Stimulated activated CD8-positive, alpha-beta memory T cell treated with anti-CD3 and anti-CD28 coated beads, Interleukin-2, amount 100 ng/mL, for 48 hours (primary cell): ENCODE results near the gene DGKG.
A peak's percentile ranks its signal among the peaks of the same experiment; 100 is the strongest.

ENCODE experiments used
- DNase-seq, 2 donors: peaks; one replicate each; pipeline ENCODE4 v3.0.0-alpha.2; 2020; ENCODE audit warnings: low read depth in 2 of 2

DGKG gene

DNA sequence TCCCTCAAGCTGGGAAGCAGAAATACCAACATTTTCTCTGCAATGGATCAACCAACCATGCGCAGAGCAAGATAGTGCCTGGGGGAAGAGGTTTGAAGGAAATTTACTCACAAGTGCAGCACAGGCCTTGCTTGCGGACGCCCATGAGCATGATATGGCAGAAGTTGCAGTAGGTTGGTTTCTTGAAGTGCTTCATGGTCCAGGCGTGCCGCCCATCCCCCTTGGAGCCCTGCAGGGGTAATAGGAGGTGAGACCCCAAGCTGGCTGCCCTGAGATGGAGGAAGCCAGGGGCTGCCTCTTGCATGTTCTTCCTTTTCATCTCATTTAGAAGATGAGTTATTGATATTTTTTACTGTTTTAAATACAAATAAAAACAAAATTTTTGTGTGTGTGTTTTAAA, 86.6 kb downstream of the DGKG start:
- no peak for DNase-seq

DNA sequence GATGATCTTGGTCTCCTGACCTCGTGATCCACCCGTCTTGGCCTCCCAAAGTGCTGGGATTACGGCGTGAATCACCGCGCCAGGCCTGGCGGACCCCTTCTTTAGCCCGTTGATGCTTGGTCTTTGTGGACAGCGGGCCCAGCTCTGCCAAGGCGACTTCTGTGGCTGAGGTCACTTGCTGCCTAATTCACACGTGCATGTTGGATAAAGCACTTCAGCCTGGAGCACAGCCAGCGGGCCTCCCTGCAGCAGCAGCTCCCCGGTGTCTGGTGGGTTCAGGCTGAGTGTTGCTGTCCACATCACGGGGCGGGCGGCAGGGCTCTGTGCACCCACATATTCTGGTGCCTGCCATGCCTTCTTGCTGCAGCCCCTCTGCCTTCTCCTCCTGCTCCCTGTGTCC, 88.4 kb downstream of the DGKG start:
- no peak for DNase-seq

DNA sequence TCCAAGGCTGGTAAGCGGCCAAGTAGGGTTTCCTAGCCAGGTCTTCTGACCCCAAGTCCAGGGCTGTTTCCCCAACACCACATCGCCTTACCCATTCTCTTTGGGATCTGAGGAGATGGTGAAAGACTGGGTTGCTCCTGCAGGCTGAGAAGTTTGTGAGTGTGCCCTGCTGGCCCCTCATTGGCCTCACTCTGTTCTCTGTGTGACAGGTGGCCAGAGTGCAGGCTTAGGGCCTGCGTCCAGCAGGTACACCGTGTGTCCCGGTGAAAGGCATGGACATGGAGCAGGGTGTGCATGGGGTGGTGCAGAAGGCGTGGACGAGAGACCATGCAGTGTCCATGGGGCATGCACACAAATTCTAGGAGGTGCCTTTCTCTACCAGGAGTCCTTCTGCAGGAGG, 91.3 kb downstream of the DGKG start:
- DNase-seq = no peak

DNA sequence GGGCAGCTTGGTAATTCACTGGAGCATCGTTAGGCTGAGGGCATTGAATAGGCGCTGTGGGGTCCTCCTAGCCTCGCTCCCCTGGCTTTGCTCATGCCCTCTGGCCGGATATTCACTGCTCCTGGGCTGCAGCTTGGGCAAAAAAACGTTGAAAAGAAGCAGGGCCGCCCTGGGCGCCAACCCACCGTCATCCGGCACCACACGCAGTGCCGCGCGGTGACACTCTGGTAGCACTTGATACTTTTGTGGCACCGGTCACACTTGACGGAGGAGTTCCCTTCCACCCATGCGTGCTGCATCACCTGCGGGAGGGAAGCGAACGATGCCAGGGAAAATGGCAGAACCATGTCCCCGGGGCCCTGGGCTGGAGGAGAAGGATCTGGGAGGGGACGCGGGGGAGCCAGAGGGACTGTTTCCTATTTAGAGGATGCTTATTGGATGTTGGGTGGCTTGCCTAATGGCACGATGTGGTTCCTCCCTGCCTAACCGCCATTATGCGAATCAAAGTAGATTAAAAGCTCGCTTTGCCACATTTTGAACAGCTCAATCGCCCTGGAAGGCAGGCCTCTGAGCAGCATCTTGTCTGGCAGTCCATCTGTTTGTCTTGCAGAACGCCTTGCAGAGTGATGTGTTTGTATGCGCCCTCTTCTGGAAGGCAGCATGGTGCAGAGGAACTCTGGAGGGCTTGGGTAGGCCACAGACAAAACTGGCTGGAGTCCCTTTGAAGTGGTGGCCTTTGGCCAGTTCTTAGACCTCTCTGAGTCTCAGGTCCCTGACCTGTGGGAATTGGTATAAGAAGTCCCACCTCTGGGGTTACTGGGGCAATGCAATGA, 93.2 kb downstream of the DGKG start:
- DNase-seq = no peak

- DNase-seq = no peak
These were observed 94.3 kb downstream of the DGKG start for GRCh38 chr3:186267758-186268157.

GRCh38 chr3:186264608-186265400, 97.2 kb downstream of the DGKG start:
- DNase-seq = no peak

- no peak for DNase-seq
These were observed 100.4 kb downstream of the DGKG start for GRCh38 chr3:186261638-186262037.

- DNase-seq = no peak
These were observed 101.3 kb downstream of the DGKG start for GRCh38 chr3:186260726-186261125.

DNA sequence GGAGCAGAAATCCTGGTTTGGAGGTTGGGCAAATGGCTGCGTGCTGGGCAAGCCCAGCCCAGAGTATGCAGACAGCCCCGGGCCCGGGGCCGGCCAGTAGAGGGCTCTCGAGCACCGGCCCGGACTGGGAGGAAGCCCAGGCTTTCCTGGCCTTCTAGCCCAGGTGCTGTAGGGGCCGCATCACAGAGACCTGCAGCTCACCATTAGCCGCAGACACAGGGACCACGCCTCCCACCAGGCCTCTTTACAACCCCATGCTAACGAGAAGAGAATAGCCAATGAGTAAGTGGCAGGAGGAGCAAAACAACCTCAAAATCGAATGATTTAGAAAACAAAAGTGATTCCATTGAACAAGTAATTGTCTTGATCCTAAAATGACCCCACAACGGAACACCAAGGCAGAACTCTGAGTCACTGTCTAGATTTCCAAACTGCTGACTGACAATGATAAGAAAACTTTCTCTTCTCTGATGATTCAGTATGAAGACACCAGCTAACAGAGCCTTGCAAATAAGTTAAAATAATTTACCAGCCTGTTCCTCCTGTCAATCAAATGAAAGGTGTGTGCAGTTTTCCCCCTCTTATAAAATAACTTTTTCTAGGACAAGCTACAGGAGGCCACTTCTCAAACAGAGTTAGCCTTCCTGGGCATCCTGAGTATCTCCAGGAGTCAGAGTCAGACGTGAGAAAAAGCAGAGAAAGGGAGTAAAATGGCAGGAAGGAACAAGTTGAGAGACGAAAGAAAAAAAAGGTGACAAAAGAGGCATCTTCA, 102.2 kb downstream of the DGKG start:
- DNase-seq = peak; percentile 62

GRCh38 chr3:186258968-186259367, 103.1 kb downstream of the DGKG start:
- DNase-seq = no peak

- DNase-seq = no peak
These were observed 104.2 kb downstream of the DGKG start for GRCh38 chr3:186257866-186258265.

DNA sequence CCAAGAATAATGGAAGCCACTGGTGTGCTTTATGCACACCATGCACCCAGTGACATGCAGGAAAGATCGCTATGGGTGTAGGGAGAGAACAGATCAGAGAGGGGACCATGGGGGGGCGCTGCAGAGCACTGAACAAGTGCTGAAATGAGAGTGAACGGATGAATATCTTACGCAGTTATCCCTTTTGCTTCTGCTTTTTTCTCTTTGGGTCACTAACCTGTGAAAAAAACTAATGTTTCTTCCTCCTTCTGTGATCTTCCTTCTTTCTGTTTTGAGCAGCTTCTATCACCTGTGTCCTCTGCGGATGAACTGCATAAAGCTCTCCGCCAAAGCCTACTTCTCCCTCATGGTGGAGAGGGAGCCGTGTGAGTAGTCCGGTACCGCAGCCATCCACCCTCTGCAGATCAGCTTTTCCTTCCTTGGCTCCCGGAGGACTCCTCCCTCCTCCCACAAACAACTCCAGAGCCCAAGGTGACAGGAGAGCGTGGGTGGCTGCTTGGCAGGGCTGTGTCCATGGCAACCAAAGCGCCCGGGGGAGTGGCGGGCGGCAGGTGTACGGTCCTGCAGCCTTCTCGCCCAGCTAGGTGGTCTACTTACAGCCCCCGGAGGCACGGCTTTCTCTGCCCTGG, 106.2 kb downstream of the DGKG start:
- no peak for DNase-seq

DNA sequence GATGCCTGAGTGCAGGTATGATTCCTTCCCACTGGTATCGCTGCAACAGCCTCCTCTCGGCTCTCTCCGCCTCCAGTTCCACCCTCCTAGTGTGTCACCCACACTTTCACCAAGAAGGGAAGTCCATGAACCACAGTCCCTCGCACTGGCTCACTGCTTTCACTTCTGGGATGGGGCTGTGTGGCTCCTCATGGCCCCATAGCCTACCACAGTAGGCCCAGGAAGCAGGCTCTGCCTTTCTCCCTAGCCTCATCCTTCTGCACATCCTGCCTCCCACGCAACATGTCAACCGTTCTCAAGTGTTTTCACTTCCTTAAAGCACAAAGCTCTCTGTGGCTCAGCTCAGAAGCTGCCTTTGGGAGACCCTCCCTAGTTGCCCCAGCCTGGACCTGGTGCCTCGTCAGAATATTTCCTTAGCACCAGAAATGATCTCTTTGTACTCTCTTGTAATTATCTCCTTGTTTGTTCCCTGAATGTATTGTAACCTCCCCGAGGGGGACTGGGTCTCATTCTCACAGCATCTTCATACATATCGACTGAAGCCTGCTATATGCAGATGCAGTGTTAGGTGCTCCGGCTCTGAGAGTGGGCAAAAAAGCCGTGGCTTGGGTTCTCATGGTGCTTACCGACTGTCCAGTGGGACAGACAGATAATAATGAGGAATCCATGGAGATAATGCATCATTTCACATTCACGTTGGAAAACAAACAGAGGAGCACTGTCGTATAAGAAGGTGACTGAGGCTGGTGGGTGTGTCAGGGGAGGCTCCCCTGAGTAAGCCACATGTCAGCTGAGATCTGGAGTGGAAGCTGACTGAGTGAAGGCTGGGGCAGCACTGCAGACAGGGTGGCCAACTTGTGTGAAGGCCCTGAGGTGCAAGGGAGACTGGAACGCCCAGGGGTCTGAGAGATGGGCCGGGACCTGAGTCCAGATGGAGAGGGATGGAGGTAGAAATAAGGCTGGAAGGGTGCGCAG, 107.1 kb downstream of the DGKG start:
- DNase-seq = peak; percentile 7 to 18

GRCh38 chr3:186251948-186252619, 110.0 kb downstream of the DGKG start:
- no peak for DNase-seq

- no peak for DNase-seq
These were observed 113.2 kb downstream of the DGKG start for GRCh38 chr3:186248850-186249249.

- DNase-seq = no peak
These were observed 113.9 kb downstream of the DGKG start for GRCh38 chr3:186247821-186248814.

DNA sequence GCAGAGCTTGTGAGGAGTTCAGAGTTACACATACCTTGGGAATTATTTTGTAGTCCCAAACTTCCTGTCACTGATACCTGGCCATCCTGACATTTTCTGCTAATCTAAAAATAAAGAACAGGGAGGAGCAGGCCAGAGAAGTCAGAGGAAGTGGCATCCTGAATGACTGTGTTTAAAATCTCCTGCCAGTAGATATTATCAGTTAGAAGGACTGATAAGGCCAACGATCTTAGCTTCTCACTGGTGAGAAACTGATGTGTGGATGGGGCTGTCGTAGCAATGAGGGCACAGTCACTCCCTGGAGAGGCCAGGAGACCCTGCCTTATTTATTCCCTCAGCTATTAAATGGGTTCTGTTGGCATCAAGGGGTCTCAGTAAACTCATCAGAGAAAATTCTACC, 115.1 kb downstream of the DGKG start:
- DNase-seq = no peak

DNA sequence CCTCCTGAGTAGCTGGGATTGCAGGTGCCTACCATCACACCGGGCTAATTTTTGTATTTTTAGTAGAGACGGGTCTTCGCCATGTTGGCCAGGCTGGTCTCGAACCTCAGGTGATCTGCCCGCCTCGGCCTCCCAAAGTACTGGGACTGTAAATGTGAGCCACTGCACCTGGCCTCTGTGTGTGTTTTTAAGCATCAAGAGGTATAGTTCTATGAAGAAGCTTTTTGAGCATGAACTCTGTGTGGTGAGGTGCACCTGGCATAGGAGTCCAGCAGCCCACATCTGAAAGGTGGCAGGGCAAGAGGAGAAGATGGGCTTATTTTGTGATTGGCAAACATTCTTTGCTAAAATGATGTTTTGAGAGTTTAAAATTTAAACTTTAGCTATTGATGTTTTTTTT, 118.0 kb downstream of the DGKG start:
- no peak for DNase-seq
